Esophagus muscularis mucosa (tissue), 3 donors: ENCODE data around the gene SNX13.

Experiments
- CTCF ChIP-seq, 3 experiments: fragments of 200-600 bp in 2 of 3; fragments of 450-650 bp in 1 of 3; sonication (generic) in 2 of 3; IDR thresholded peaks; one replicate each; pipeline ENCODE4 v1.5.1; 2017 to 2019; ENCODE audit warnings: antibody characterized with exemption in 3 of 3, mild to moderate bottlenecking in 2 of 3, moderate library complexity in 1 of 3
- POLR2A ChIP-seq: fragments of 450-650 bp; IDR thresholded peaks from one replicate; pipeline ENCODE4 v1.6.1; 2017; ENCODE audit warnings: antibody characterized with exemption, moderate library complexity, mild to moderate bottlenecking, low read depth
- POLR2AphosphoS5 ChIP-seq, 2 donors: sonication (generic); formaldehyde crosslinking; IDR thresholded peaks; one replicate each; pipeline ENCODE4 v1.6.1; 2017; ENCODE audit warnings: antibody characterized with exemption in 2 of 2

DNA sequence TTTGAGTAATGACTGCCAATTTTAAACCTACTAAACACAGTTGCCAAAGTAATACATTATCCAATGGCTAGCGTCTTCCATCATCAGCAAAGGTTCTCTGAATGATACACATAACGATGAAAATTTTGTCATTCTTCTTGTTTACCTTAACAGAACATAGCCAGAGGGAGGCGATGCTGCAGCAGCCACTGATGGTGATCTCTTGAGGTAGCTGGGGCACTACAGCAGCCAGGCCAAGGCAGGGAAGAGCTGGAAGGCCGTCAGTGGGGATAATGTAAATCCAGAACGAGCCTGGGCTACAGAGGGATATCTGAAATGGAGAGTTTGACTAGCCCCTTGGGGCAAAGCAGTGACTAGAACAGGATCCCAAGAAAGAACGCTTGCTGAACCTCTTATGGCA lies 48.6 kb upstream of the SNX13 start:
- no peak for TF ChIP-seq CTCF (IDR thresholded peaks at IDR 0.05)
- TF ChIP-seq POLR2A = no peak
- no peak for TF ChIP-seq POLR2AphosphoS5 (IDR thresholded peaks at IDR 0.05)
